ENCODE data around the gene ABCA5. TPM values are rescaled to one million over a fixed set of nuclear protein-coding genes. Genes with fewer than 3 reads are reported as not detected.
"Not testable (repeated sequence)": the region's sequence is repeated elsewhere in the genome, so short reads cannot be mapped to it uniquely, and the experiment has no call there.

The ABCA5 gene
- total RNA-seq, 1 donor from 2014 or later: 12.9 TPM

- no peak for DNase-seq (ENCODE audit: low read depth, low spot score)
Observed at GRCh38 chr17:69213059-69213813, 113.7 kb downstream of the ABCA5 start.

DNA sequence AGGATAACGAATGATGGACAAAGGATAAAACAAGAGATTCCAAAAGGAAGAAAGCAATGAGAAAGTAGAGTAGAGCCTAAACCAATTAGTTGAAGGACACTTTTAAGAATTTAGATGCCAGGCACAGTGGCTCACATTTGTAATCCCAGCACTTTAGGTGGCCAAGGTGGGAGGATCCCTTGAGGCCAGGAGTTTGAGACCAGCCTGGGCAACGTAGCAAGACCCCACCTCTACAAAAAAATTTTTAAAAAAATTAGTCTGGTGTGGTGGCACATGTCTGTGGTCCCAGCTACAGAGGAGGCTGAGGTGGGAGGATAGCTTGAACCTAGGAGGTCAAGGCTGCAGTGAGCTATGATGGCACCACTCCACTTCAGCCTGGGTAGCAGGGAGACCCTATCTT is 118.3 kb downstream of the ABCA5 start:
- no peak for DNase-seq (ENCODE audit: low read depth, low spot score)

GRCh38 chr17:69207151-69207550 is 119.8 kb downstream of the ABCA5 start:
- no peak for DNase-seq (ENCODE audit: low read depth, low spot score)

- DNase-seq (ENCODE audit: low read depth, low spot score): no peak
Observed at GRCh38 chr17:69198238-69198637, 128.7 kb downstream of the ABCA5 start.

GRCh38 chr17:69196105-69196653 is 130.8 kb downstream of the ABCA5 start:
- not testable (repeated sequence) for DNase-seq (ENCODE audit: low read depth, low spot score)

Other genes starting within 250 kb of the ABCA5 start
- gene ABCA6, start 185.2 kb downstream of the ABCA5 start, total RNA-seq: 32.0 and 100 TPM in 2 replicates
- 0.40 and 0.53 TPM in 2 replicates for gene ABCA10, start 98.3 kb downstream of the ABCA5 start, total RNA-seq
- 2.0 and 5.2 TPM in 2 replicates for gene MAP2K6, start 87.6 kb upstream of the ABCA5 start, total RNA-seq